SK-N-MC (cell line): ENCODE results near the gene SLC7A5.
"Not testable (repeated sequence)": the region's sequence is repeated elsewhere in the genome, so short reads cannot be mapped to it uniquely, and the experiment has no call there.

Experiments used
- EZH2 ChIP-seq: fragments of 200-600 bp; sonication (generic); IDR thresholded peaks from one replicate; pipeline ENCODE4 v1.6.1; 2017; ENCODE audit warnings: antibody characterized with exemption
- FOXP2 ChIP-seq: optimal IDR thresholded peaks from 2 replicates; pipeline ENCODE3; 2011; ENCODE audit warnings: mild to moderate bottlenecking, moderate library complexity; ENCODE audit not compliant: insufficient read depth; ENCODE audit errors: extremely low read length, control extremely low read depth
- POLR2AphosphoS5 ChIP-seq: IDR thresholded peaks from 2 replicates; pipeline ENCODE4 v1.6.1; 2012; ENCODE audit warnings: mild to moderate bottlenecking, low read depth, low read length, borderline replicate concordance

DNA sequence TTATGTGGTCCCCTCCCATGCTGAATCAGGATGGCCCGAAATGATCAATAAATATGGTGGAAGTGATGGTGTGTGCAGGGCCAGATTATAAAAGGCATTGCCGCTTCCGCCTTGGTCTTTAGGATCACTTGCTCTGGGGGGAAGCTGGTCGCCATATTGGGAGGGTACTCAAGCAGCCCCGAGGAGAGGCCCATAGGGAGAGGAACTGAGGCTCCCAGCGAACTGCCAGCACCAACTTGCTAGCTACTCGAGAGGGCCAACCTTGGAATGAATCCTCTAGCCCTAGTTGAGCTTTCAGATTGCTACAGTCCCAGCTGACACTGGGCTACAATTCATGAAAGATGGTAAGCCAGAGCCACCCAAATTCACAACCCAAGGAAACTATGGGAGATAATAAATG, 19.0 kb upstream of the SLC7A5 start:
- not testable (repeated sequence) for TF ChIP-seq FOXP2, EZH2, POLR2AphosphoS5
